ENCODE measurements around the gene UGT1A1. TPM values are rescaled to one million over a fixed set of nuclear protein-coding genes. Genes with fewer than 3 reads are reported as not detected.

Gene UGT1A1
- total RNA-seq, 2 donors from 2014 or later, result not detected

GRCh38 chr2:233802132-233802815, 42.2 kb downstream of the UGT1A1 start:
- Histone ChIP-seq H3K4me1 (ENCODE audit: control insufficient read depth in 1 of 2, low read depth in 2 of 2) (no peaks in the 10 kb centered on the region), H3K9me3 (no peaks in the 10 kb centered on the region), H3K27me3 (replicated peaks; ENCODE audit: insufficient read depth) (no peaks in the 10 kb centered on the region), H3K36me3 (no peaks in the 10 kb centered on the region), H3K4me3 (no peak overlapping the region), H3K27ac (no peak overlapping the region)
- ATAC-seq (ENCODE audit: insufficient number of reproducible peaks, low FRiP score, low read depth), result no peak
- DNase-seq (ENCODE audit: low spot score), result no peak
- TF ChIP-seq CTCF (IDR thresholded peaks at IDR 0.05), result no peak

GRCh38 chr2:233803292-233803911, 43.3 kb downstream of the UGT1A1 start:
- Histone ChIP-seq H3K9me3 (no peaks in the 10 kb centered on the region), H3K27me3 (replicated peaks; ENCODE audit: insufficient read depth) (no peaks in the 10 kb centered on the region), H3K4me1 (ENCODE audit: control insufficient read depth in 1 of 2, low read depth in 2 of 2) (no peaks in the 10 kb centered on the region), H3K4me3 (no peak overlapping the region), H3K27ac (no peak overlapping the region), H3K36me3 (no peaks in the 10 kb centered on the region)
- DNase-seq (ENCODE audit: low spot score) (no peak), ATAC-seq (ENCODE audit: insufficient number of reproducible peaks, low FRiP score, low read depth) (no peak)
- TF ChIP-seq CTCF (IDR thresholded peaks at IDR 0.05), result no peak

GRCh38 chr2:233803994-233804393, 43.9 kb downstream of the UGT1A1 start:
- ATAC-seq (ENCODE audit: insufficient number of reproducible peaks, low FRiP score, low read depth), result no peak
- Histone ChIP-seq H3K27ac (no peak overlapping the region), H3K4me3 (no peak overlapping the region), H3K4me1 (ENCODE audit: control insufficient read depth in 1 of 2, low read depth in 2 of 2) (no peaks in the 10 kb centered on the region), H3K9me3 (no peaks in the 10 kb centered on the region), H3K36me3 (no peaks in the 10 kb centered on the region), H3K27me3 (replicated peaks; ENCODE audit: insufficient read depth) (no peaks in the 10 kb centered on the region)
- TF ChIP-seq CTCF (IDR thresholded peaks at IDR 0.05), result no peak
- no peak for DNase-seq (ENCODE audit: low spot score)

- no peak for ATAC-seq (ENCODE audit: insufficient number of reproducible peaks, low FRiP score, low read depth)
- no peak for DNase-seq (ENCODE audit: low spot score)
- no peak overlapping the region for H3K27ac ChIP-seq
- TF ChIP-seq CTCF (IDR thresholded peaks at IDR 0.05), result no peak
- H3K4me3 ChIP-seq, result no peak overlapping the region
- H3K4me1 ChIP-seq (ENCODE audit: control insufficient read depth in 1 of 2, low read depth in 2 of 2), result no peaks in the 10 kb centered on the region
- no peaks in the 10 kb centered on the region for H3K9me3 ChIP-seq
- H3K27me3 ChIP-seq (replicated peaks; ENCODE audit: insufficient read depth), result no peaks in the 10 kb centered on the region
- H3K36me3 ChIP-seq, result no peaks in the 10 kb centered on the region
These were observed 47.3 kb downstream of the UGT1A1 start for GRCh38 chr2:233807215-233807865.
